SK-N-SH (cell line): Measurements from ENCODE around the gene TRIM27.

Source experiments
- CTCF ChIP-seq: fragments of 200-600 bp; sonication (generic); IDR thresholded peaks from 2 replicates; pipeline ENCODE4 v1.6.1; 2017; ENCODE audit warnings: antibody characterized with exemption, mild to moderate bottlenecking, moderate library complexity
- EP300 ChIP-seq, 2 experiments: IDR thresholded peaks; 2 replicates each; pipeline versions ENCODE4 v1.4.0 to v1.6.1; 2012; ENCODE audit warnings: borderline replicate concordance in 1 of 2, low read depth in 1 of 2, low read length in 1 of 2
- EZH2phosphoT487 ChIP-seq: fragments of 200-600 bp; sonication (generic); IDR thresholded peaks from 2 replicates; pipeline ENCODE4 v1.6.1; 2017; ENCODE audit warnings: low read depth, mixed run types, mild to moderate bottlenecking, antibody characterized with exemption, moderate library complexity, borderline replicate concordance
- FOSL2 ChIP-seq: IDR thresholded peaks from 2 replicates; pipeline ENCODE4 v1.4.0; 2012; ENCODE audit warnings: low read depth, mild to moderate bottlenecking, moderate library complexity, borderline replicate concordance
- JUND ChIP-seq: IDR thresholded peaks from 2 replicates; pipeline ENCODE4 v1.4.0; 2012
- MEF2A ChIP-seq: IDR thresholded peaks from 2 replicates; pipeline ENCODE4 v1.4.0; 2012; ENCODE audit warnings: low read depth, borderline replicate concordance
- MXI1 ChIP-seq: IDR thresholded peaks from 2 replicates; pipeline ENCODE4 v1.6.1; 2012; ENCODE audit warnings: mild to moderate bottlenecking, low read depth, low read length, improper control_type of control experiment
- POLR2AphosphoS5 ChIP-seq: IDR thresholded peaks from 2 replicates; pipeline ENCODE4 v1.6.1; 2012; ENCODE audit warnings: low read depth, low read length
- SMC3 ChIP-seq: IDR thresholded peaks from 2 replicates; pipeline ENCODE4 v1.6.1; 2012; ENCODE audit warnings: low read depth, low read length, improper control_type of control experiment
- TCF12 ChIP-seq: IDR thresholded peaks from 2 replicates; pipeline ENCODE4 v1.4.0; 2012
- USF1 ChIP-seq: IDR thresholded peaks from 2 replicates; pipeline ENCODE4 v1.4.0; 2012; ENCODE audit warnings: low read depth, borderline replicate concordance
- USF2 ChIP-seq: fragments of 150-350 bp; IDR thresholded peaks from 2 replicates; pipeline ENCODE4 v1.6.1; 2017; ENCODE audit warnings: antibody characterized with exemption, low read length, low read depth, borderline replicate concordance
- ZBTB33 ChIP-seq: IDR thresholded peaks from 2 replicates; pipeline ENCODE4 v1.4.0; 2012; ENCODE audit warnings: low read depth, borderline replicate concordance

- TF ChIP-seq POLR2AphosphoS5 (no peak), EP300 (IDR thresholded peaks at IDR 0.05; ENCODE audit: borderline replicate concordance in 1 of 2, low read depth in 1 of 2, low read length in 1 of 2) (no peak), USF1 (no peak), CTCF (no peak), USF2 (no peak), EZH2phosphoT487 (no peak), SMC3 (no peak), TCF12 (no peak), JUND (no peak), MXI1 (no peak), ZBTB33 (no peak), MEF2A (no peak), FOSL2 (peak; percentile 51)
Measured at GRCh38 chr6:28953039-28953584, 29.3 kb upstream of the TRIM27 start.
